HS-5 (cell line): ENCODE measurements around the gene PC.
"Not testable (repeated sequence)": the region's sequence is repeated elsewhere in the genome, so short reads cannot be mapped to it uniquely, and the experiment has no call there.

Experiments
- DNase-seq: peaks from one replicate; pipeline ENCODE4 v3.0.0-alpha.2; 2012; ENCODE audit warnings: low read depth

Gene PC

DNA sequence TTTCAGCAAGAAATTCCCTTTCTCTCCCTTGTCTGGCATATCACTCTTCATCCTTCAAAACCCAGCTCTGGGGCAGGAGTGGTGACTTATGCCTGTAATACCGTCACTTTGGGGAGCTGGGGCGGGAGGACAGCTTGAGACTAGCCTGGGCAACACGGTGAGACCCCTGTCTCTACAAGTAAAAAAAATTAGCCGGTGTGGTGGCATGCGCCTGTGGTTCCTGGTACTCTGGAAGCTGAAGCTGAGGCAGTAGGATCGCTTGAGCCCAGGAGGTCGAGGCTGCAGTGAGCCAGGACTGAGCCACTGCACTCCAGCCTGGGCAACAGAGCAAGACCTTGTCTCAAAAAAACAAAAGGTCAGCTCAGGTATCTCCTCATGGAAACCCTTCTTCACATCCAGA is 116.3 kb downstream of the PC start:
- DNase-seq = no peak

DNA sequence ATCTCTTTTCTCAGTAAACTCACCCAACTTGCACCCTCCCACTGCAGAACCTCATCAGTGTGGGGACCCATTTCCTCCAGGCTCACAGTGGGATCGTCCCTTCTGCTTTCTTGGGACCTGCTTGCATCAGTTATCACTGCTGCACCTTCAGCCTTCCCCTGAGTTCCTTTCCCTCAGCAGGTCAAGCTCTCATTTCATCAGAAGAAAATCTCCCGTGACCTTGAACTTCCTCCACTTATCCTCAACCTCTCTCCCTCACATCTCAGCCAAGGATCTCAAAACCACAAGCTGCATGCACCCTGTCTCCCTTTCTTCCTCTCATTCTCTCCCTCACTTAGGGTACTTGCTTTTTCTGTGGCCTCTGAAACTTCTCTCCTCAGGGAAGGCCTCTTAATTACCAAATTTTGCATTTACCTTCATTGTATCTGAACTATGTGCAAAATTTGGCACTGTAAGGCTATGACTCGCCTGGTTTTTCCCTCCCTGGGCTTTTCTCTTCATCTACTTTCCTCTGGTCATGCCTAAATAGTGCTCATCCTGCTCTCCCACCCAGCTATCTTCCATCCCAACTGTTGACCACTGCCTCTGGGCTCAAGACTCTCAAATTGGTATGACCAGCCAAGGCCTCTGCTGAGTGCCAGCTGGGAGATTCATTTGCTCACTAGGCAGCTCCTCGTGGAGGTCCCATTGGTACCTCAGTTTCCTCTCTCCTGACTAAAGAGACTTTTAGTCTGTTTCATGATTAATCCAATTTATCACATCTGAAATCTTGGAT is 117.7 kb downstream of the PC start:
- no peak for DNase-seq

DNA sequence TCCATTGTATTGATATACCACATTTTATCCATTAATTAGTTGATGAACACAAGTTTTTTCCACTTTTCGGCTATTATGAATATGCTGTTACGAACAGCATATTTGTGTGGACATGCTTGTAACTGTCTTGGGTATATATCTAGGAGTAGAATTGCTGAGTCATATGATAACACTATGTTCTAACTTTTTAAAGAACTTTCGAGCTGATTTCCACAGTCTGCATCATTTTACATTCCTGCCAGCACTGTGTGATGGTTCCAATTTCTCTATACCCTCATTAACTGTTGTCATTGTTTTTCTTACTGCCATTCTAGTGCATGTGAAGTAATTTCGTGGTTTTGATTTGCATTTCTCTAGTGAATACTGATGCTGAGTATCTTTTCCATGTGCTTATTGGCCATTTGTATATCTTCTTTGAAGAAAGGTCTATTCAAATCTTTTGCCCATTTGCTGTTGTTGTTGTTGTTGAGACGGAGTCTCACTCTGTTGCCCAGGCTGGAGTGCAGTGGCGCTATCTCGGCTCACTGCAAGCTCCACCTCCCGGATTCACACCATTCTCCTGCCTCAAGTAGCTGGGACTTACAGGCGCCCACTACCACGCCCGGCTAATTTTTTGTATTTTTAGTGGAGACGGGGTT is 122.3 kb downstream of the PC start:
- DNase-seq = no peak

DNA sequence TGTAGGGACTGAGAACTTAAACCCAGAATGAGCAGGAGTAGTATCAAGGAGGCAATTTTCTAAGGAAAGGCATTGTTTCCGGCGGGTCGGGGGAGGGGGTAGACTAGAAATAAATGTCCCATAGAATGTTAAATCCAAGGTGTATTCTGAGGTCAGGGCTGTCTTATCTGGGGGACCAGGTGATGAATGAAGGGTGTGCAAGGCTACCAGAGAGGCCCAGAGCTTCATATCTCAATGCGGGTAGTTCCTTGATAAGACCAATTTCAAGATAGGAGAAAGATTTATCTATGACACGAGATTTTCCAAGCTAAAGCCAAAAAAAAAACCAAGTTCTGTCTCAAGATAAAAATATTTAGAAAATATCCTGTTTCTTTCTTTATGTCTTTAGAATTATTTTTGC is 123.2 kb downstream of the PC start:
- no peak for DNase-seq

DNA sequence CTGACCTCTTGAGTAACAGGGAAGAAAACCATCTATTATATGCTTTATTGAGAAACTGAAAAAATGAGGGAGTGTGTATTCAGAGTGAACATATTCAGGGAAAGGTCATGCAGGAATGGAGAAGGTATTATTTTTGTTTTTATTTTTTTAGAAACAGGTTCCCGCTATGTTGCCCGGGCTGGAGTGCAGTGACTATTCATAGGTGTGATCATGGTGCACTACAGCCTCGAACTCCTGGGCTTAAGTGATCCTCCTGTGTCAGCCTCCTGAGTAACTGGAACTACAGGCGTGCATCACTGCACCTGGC is 123.7 kb downstream of the PC start:
- no peak for DNase-seq

DNA sequence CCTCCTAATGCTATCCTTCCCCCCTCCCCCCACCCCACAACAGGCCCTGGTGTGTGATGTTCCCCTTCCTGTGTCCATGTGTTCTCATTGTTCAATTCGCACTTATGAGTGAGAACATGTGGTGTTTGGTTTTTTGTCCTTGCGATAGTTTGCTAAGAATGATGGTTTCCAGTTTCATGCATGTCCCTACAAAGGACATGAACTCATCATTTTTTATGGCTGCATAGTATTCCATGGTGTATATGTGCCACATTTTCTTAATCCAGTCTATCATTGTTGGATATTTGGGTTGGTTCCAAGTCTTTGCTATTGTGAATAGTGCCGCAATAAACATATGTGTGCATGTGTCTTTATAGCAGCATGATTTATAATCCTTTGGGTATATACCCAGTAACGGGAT is 133.6 kb downstream of the PC start:
- DNase-seq = not testable (repeated sequence)

DNA sequence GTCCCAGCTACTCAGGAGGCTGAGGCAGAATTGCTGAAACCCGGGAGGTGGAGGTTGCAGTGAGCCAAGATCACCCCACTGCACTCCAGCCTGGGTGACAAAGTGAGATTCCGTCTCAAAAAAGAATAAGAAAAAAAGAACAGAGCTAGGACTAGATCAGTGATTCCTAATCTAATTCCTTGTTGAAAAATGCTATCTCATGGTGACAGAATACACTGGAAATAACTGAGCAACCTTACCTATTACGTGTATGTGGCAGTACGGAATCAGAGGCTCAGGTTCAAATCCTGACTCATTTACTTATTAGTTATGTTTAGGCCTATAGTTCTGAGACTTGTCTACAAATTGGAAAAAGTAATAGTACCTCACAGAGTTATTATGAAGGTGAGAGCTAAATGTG is 134.5 kb downstream of the PC start:
- DNase-seq = no peak

DNA sequence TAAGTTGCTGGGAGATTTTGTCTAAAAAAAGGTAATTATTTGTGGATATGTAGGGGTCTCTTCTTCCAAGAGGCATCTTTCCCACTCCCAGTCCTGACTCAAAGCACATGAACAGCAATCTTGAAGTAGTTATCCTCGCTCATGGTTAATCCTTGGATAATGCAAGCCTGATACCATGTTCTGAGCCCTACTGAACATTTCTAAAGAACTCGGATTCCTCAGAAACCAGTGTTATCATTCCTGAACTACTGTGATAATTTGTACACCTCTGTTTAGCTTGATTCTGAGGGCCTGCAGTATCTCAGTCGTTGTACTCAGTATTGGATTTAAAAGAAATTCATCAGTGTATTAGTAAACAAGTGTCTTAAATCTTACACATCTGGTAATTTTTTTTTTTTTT is 137.3 kb downstream of the PC start:
- DNase-seq = no peak

DNA sequence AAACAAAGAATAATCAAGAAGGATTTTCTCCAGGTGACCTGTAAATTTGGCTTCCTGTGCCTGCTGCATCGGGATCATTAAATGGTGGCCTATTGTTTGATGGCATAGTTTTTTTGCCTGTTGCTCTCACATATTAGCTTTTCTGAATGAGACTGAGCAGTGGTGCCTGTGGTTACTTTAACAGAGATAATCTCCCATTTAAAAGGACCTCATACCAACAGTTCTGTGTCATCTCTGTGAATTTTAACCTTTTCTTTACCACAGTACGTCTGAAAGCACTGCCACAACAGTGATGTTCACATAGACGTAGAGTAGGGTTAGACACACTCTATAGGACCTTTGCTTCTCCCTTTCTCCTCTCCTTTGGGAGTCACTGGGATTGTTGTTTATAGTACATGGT is 137.8 kb downstream of the PC start:
- no peak for DNase-seq

DNA sequence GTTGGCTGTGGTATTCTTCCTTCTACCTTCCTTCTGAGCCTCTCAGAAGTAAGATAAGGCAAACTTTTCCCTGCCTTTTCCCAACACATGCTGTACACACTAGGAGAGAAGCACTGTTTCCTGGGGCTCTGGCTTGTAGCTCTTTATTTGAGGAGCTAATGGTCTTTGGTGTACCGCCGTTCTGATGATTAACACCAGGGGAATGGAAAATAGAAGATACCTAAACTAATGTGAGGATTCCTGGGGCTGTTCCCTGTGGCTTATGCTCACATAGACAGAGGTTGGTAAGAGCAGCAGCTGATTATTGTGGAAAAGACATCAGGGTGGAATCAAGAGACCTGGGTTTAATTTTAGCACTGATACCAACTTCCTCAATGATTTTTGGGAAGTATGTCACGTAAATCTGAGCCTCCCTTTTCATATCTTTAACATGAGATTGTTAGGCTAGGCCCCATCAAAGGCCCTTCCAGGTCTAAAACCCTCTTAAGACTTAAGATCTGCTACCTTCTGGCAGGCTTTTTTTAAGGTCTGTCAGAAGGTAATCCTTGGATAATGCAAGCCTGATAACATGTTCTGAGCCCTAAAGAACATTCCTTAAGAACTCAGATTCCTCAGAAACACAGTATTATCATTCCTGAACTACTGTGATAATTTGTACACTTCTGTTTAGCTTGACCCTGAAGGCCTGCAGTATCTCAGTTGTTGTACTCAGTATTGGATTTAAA is 139.8 kb downstream of the PC start:
- no peak for DNase-seq

DNA sequence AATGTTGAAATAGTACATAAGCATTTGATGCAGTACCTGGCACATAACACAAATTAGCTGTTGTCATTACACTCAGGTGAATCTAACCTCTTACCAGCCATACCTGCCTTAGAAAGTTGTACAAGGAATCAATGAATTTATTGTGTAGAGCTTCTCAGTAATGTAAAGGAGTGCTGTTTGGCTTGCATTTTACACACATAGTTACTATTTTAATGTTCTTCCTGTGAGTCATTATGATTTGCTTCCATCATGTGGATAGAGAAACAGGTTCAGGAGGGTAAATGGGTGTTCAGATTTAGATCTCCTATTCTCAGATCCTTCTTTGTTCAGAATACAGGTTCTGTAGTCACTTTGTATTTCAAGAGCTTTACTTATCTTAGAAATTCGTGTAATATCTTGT is 142.5 kb downstream of the PC start:
- DNase-seq = no peak

DNA sequence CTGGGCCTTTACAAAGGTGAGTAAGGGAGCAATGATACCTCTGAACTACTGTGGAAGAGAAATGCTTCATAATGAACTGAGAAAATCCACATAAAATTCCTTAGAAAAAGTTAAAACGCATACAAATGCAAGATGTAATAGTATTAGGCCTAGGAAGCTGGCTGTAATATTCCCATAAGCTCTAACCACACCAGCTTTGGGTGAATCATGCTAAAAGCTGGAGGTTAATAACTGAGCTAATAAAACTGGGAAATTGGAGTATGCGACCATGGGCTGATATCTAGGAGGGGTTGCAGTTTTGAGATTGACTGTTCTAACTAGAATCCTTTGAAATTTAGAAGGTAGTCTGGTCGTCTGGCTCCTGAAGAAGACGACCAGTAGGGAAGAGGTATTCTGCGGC is 143.5 kb downstream of the PC start:
- DNase-seq = no peak

DNA sequence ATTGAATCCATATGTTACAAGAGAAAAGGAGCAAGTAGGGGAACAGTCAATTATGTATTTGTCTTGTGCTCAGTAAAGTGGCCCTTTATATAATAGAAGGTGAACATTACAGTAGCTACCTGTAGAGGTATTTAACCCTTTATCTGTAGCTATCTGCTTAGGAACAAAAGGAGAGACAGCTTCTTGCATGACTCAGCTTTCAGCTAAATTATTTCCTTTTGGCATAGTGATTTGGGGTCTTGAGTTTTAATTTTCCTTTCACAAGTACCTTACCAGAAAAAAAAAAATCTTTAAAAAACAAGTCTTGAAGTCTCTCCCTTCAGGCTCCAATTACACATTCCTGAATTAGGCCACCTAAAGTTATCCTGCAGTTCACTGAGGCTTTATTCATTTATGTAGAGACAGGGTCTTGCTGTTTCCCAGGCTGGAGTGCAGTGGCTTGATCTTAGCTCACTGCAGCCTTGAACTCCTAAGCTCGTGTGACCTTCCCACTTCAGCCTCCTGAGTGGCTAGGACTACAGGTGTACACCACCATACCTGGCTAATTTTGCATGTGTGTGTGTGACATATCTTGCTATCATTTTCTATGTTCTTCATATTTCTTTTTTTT is 147.5 kb downstream of the PC start:
- no peak for DNase-seq

DNA sequence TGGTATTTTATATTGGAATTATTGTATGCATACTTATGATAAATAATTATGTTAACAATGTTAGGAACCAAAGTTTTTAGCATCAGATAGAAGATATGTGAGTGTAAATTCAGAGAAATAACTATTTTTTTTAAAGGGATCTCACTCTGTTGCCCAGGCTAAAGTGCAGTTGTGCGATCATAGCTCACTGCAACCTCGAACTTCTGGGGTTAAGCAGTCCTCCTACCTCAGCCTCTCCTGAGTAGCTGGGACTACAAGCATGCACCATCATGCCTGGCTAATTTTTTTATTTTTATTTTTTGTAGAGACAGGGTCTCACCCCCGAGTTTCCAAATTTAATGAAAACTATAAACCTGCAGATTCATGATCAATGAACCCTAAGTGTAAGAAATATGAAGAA is 148.6 kb downstream of the PC start:
- no peak for DNase-seq

DNA sequence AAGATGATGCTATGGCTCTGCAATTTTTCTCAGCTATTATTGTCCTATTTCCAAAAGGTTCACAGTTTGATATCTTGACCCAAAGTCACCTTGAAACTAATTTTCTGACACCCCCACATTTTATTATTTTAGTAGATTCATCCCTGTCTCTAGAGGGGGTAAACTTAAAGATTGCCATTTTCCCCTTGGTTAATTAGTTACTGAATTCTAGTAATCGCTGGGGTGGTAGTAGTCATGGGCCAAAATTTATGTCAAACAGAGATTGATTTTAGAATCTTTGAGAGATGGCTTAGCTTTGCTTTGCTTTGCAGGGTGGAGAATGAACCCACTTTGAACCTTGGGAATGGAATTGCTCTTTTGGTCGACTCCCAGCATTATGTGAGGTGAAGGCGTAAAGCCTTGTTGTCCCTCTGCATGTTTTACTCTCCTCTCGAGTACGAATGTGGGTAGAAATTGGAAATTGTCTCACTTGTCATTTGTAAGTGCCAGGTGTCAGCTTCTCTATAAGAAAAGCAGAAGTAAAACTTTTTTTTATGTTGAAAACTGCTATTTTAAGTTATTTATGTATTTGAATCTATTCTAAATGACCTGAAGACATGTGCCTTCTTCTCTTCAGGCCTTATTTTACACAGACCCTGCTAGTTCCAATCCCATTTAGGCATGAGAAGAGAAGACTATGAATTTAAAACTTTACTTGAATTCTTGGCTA is 157.3 kb downstream of the PC start:
- DNase-seq = no peak

DNA sequence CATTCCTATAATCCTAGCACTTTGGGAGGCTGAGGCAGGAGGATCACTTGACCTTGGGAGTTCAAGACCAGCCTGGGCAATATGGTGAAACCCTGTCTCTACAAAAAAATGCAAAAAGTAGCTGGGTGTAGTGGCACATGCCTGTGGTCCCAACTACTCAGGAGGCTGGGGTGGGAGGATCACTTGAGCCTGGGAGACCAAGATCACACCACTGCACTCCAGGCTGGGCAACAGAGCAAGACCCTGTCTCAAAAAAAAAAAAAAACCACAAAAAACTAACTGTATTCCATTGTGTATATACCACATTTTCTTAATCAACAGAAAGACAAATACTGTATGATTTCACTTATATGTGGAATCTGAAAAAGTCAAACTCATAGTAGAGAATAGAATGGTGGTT is 158.4 kb downstream of the PC start:
- DNase-seq = not testable (repeated sequence)
